ENCODE results near the gene ANKS3.

The ANKS3 gene

GRCh38 chr16:4674926-4675530 is 59.0 kb downstream of the ANKS3 start:
- Histone ChIP-seq H3K36me3 (ENCODE audit: insufficient read depth, low read length) (peaks cover 9% of the 10 kb centered on the region), H3K9me3 (ENCODE audit: control insufficient read depth, insufficient read depth, low read length) (no peaks in the 10 kb centered on the region), H3K4me1 (ENCODE audit: insufficient read depth, low read length) (no peaks in the 10 kb centered on the region; the same call in 1 of the 2 replicates), H3K9ac (ENCODE audit: low read depth, low read length) (no peak overlapping the region)

- H3K9ac ChIP-seq (ENCODE audit: low read depth, low read length), result no peak overlapping the region
- no peaks in the 10 kb centered on the region; the same call in 1 of the 2 replicates for H3K4me1 ChIP-seq (ENCODE audit: insufficient read depth, low read length)
- no peaks in the 10 kb centered on the region for H3K9me3 ChIP-seq (ENCODE audit: control insufficient read depth, insufficient read depth, low read length)
- peaks cover 11% of the 10 kb centered on the region for H3K36me3 ChIP-seq (ENCODE audit: insufficient read depth, low read length)
These were observed 60.6 kb downstream of the ANKS3 start for GRCh38 chr16:4673387-4674046.

GRCh38 chr16:4668313-4668960 is 65.6 kb downstream of the ANKS3 start:
- H3K4me1 ChIP-seq (ENCODE audit: insufficient read depth, low read length), result peaks cover 7% of the 10 kb centered on the region
- peaks cover 27% of the 10 kb centered on the region for H3K36me3 ChIP-seq (ENCODE audit: insufficient read depth, low read length)
- H3K9ac ChIP-seq (ENCODE audit: low read depth, low read length), result no peak overlapping the region
- no peaks in the 10 kb centered on the region for H3K9me3 ChIP-seq (ENCODE audit: control insufficient read depth, insufficient read depth, low read length)

GRCh38 chr16:4667203-4667963 is 66.7 kb downstream of the ANKS3 start:
- Histone ChIP-seq H3K36me3 (ENCODE audit: insufficient read depth, low read length) (peaks cover 25% of the 10 kb centered on the region), H3K9me3 (ENCODE audit: control insufficient read depth, insufficient read depth, low read length) (no peaks in the 10 kb centered on the region), H3K4me1 (ENCODE audit: insufficient read depth, low read length) (peaks cover 7% of the 10 kb centered on the region), H3K9ac (ENCODE audit: low read depth, low read length) (no peak overlapping the region)

- Histone ChIP-seq H3K4me1 (ENCODE audit: insufficient read depth, low read length) (peaks cover 7% of the 10 kb centered on the region), H3K36me3 (ENCODE audit: insufficient read depth, low read length) (peaks cover 23% of the 10 kb centered on the region), H3K9me3 (ENCODE audit: control insufficient read depth, insufficient read depth, low read length) (no peaks in the 10 kb centered on the region), H3K9ac (ENCODE audit: low read depth, low read length) (no peak overlapping the region)
These were observed 67.4 kb downstream of the ANKS3 start for GRCh38 chr16:4666537-4667202.

GRCh38 chr16:4664538-4665418 is 69.3 kb downstream of the ANKS3 start:
- Histone ChIP-seq H3K9me3 (ENCODE audit: control insufficient read depth, insufficient read depth, low read length) (no peaks in the 10 kb centered on the region), H3K4me1 (ENCODE audit: insufficient read depth, low read length) (peaks cover 7% of the 10 kb centered on the region), H3K9ac (ENCODE audit: low read depth, low read length) (no peak overlapping the region), H3K36me3 (ENCODE audit: insufficient read depth, low read length) (peaks cover 19% of the 10 kb centered on the region)

- H3K9ac ChIP-seq (ENCODE audit: low read depth, low read length), result no peak overlapping the region
- peaks cover 19% of the 10 kb centered on the region for H3K36me3 ChIP-seq (ENCODE audit: insufficient read depth, low read length)
- no peaks in the 10 kb centered on the region for H3K9me3 ChIP-seq (ENCODE audit: control insufficient read depth, insufficient read depth, low read length)
- peaks cover 7% of the 10 kb centered on the region for H3K4me1 ChIP-seq (ENCODE audit: insufficient read depth, low read length)
These were observed 70.2 kb downstream of the ANKS3 start for GRCh38 chr16:4663777-4664465.

- peaks cover 15% of the 10 kb centered on the region for H3K36me3 ChIP-seq (ENCODE audit: insufficient read depth, low read length)
These were observed 70.7 kb downstream of the ANKS3 start for GRCh38 chr16:4663465-4663776.

GRCh38 chr16:4661661-4662060 is 72.4 kb downstream of the ANKS3 start:
- no peaks in the 10 kb centered on the region for H3K9me3 ChIP-seq (ENCODE audit: control insufficient read depth, insufficient read depth, low read length)
- H3K4me1 ChIP-seq (ENCODE audit: insufficient read depth, low read length), result peaks cover 7% of the 10 kb centered on the region
- H3K36me3 ChIP-seq (ENCODE audit: insufficient read depth, low read length), result peaks cover 7% of the 10 kb centered on the region
- no peak overlapping the region for H3K9ac ChIP-seq (ENCODE audit: low read depth, low read length)

More at GRCh38 chr16:4663465-4663776, 70.7 kb downstream of the ANKS3 start:
- Histone ChIP-seq H3K9ac (ENCODE audit: low read depth, low read length) (no peak overlapping the region), H3K4me1 (ENCODE audit: insufficient read depth, low read length) (peaks cover 7% of the 10 kb centered on the region), H3K9me3 (ENCODE audit: control insufficient read depth, insufficient read depth, low read length) (no peaks in the 10 kb centered on the region)

- Histone ChIP-seq H3K9ac (ENCODE audit: low read depth, low read length) (no peak overlapping the region), H3K9me3 (ENCODE audit: control insufficient read depth, insufficient read depth, low read length) (no peaks in the 10 kb centered on the region), H3K36me3 (ENCODE audit: insufficient read depth, low read length) (peaks cover 3% of the 10 kb centered on the region; the same call in 1 of the 2 replicates), H3K4me1 (ENCODE audit: insufficient read depth, low read length) (peaks cover 7% of the 10 kb centered on the region)
These were observed 73.5 kb downstream of the ANKS3 start for GRCh38 chr16:4660454-4661007.

- H3K36me3 ChIP-seq (ENCODE audit: insufficient read depth, low read length), result peaks cover 3% of the 10 kb centered on the region; the same call in 1 of the 2 replicates
- H3K9me3 ChIP-seq (ENCODE audit: control insufficient read depth, insufficient read depth, low read length), result no peaks in the 10 kb centered on the region
- peaks cover 3% of the 10 kb centered on the region for H3K4me1 ChIP-seq (ENCODE audit: insufficient read depth, low read length)
- H3K9ac ChIP-seq (ENCODE audit: low read depth, low read length), result no peak overlapping the region
These were observed 74.4 kb downstream of the ANKS3 start for GRCh38 chr16:4659363-4660353.

Data from ES-I3 (cell line).